ENCODE measurements around the gene DDX46.
"Not testable (repeated sequence)": the region's sequence is repeated elsewhere in the genome, so short reads cannot be mapped to it uniquely, and the experiment has no call there.

Gene DDX46

DNA sequence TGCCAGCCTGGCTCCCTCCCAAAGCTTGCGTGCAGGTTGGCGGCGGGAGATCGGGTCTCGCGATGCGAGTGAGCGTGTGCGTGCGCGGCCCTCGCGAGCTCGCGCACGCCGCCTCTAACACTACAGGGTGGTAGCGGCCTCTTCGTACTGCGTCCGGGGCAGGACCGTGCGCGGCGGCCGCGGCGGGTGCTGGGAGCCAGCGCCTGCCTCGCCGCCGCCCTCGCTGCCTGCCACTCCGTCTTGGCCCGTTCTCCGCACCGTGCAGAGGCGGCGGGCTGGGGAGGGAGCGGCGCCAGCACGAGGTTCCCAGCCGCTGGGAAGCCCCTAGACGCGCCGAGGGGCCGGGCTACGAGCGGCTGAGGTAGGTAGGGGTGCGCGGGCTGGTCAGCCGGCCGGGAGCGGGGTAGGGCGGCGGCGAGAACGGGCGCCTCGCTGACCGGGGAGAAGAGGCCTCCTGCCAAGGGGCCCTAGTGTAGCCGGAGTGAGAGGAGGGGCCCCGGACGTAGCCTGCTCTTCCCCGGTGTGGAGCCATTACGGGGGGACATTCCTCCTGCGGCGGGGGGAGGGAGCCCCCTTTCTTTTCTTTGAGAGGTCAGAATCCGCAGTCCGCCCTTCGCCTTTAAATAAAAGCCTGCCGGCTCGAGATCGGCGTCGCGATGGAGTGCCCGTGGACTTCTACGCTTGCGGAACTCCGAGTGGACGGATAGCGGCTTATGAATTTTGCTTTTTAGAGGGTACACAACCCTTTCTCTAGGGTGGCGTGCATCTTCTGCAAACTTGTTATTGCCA, 87.5 kb downstream of the DDX46 start, which contains the start of gene C5orf24:
TSS of gene C5orf24 (plus strand) at position 117 of the 789 bp plus-strand sequence. CDS start 8,933 bp downstream, outside the sequence.
- no peaks in the 10 kb centered on the region for H3K9me3 ChIP-seq (ENCODE audit: insufficient read depth, low read depth, low read length)
- H3K27me3 ChIP-seq (ENCODE audit: insufficient read depth, low read length, poor library complexity, severe bottlenecking) = no peaks in the 10 kb centered on the region
- no peaks in the 10 kb centered on the region for H3K9me2 ChIP-seq (replicated peaks; ENCODE audit: low read depth, low read length)
- peaks cover under 1% of the 10 kb centered on the region for H3K4me1 ChIP-seq (ENCODE audit: insufficient read depth, low read length, poor library complexity, severe bottlenecking)
- peaks cover 4% of the 10 kb centered on the region for H4K20me1 ChIP-seq (ENCODE audit: insufficient read depth, low read length, poor library complexity, severe bottlenecking)
- H3K9ac ChIP-seq (ENCODE audit: low read depth, low read length, poor library complexity, severe bottlenecking) = peak within 1 kb of the TSS; percentile 91
- H3K79me2 ChIP-seq (ENCODE audit: insufficient read depth, low read length) = peaks cover 35% of the 10 kb centered on the region
- peak within 1 kb of the TSS; percentile 63 for H2AFZ ChIP-seq (ENCODE audit: low read length)
- H3K4me3 ChIP-seq (ENCODE audit: low read length, poor library complexity, severe bottlenecking) = peak within 1 kb of the TSS; percentile 94
- H3K36me3 ChIP-seq (ENCODE audit: insufficient read depth, low read length) = no peaks in the 10 kb centered on the region
- H3F3A ChIP-seq (ENCODE audit: low read depth) = no peaks in the 10 kb centered on the region
- peak within 1 kb of the TSS; percentile 72 for H3K4me2 ChIP-seq (ENCODE audit: low read depth, low read length, poor library complexity, severe bottlenecking)
- no peak for TF ChIP-seq EZH2phosphoT487 (IDR thresholded peaks at IDR 0.05; ENCODE audit: borderline replicate concordance)
- TF ChIP-seq, protein P1, sequence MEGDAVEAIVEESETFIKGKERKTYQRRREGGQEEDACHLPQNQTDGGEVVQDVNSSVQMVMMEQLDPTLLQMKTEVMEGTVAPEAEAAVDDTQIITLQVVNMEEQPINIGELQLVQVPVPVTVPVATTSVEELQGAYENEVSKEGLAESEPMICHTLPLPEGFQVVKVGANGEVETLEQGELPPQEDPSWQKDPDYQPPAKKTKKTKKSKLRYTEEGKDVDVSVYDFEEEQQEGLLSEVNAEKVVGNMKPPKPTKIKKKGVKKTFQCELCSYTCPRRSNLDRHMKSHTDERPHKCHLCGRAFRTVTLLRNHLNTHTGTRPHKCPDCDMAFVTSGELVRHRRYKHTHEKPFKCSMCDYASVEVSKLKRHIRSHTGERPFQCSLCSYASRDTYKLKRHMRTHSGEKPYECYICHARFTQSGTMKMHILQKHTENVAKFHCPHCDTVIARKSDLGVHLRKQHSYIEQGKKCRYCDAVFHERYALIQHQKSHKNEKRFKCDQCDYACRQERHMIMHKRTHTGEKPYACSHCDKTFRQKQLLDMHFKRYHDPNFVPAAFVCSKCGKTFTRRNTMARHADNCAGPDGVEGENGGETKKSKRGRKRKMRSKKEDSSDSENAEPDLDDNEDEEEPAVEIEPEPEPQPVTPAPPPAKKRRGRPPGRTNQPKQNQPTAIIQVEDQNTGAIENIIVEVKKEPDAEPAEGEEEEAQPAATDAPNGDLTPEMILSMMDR (conservative IDR thresholded peaks at IDR 0.05; ENCODE audit: low read length) = no peak

DNA sequence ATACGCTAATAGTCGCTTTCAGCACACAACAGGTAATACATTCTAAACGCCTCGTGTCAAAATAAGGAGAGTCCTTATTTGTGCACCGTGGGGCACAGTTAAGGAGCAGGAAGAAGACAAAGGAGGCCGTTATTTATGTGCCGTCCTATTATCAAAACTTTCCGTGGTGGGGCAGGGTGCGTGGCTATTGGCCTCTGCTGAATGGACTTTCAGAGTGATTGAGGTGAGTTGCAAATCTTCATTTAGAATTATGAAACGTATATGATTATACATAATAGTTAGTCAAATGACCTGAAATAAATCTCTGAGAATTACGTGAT, 88.0 kb downstream of the DDX46 start:
- Histone ChIP-seq H3K4me1 (ENCODE audit: insufficient read depth, low read length, poor library complexity, severe bottlenecking) (peaks cover 3% of the 10 kb centered on the region), H3K9me3 (ENCODE audit: insufficient read depth, low read depth, low read length) (no peaks in the 10 kb centered on the region), H3F3A (ENCODE audit: low read depth) (no peaks in the 10 kb centered on the region), H4K20me1 (ENCODE audit: insufficient read depth, low read length, poor library complexity, severe bottlenecking) (peaks cover 6% of the 10 kb centered on the region), H2AFZ (ENCODE audit: low read length) (peak overlapping the region; percentile 63), H3K9me2 (replicated peaks; ENCODE audit: low read depth, low read length) (no peaks in the 10 kb centered on the region), H3K9ac (ENCODE audit: low read depth, low read length, poor library complexity, severe bottlenecking) (peak overlapping the region; percentile 91), H3K27me3 (ENCODE audit: insufficient read depth, low read length, poor library complexity, severe bottlenecking) (no peaks in the 10 kb centered on the region), H3K36me3 (ENCODE audit: insufficient read depth, low read length) (no peaks in the 10 kb centered on the region), H3K4me2 (ENCODE audit: low read depth, low read length, poor library complexity, severe bottlenecking) (peak overlapping the region; percentile 72), H3K79me2 (ENCODE audit: insufficient read depth, low read length) (peaks cover 41% of the 10 kb centered on the region), H3K4me3 (ENCODE audit: low read length, poor library complexity, severe bottlenecking) (peak overlapping the region; percentile 94)
- TF ChIP-seq, protein P1 (conservative IDR thresholded peaks at IDR 0.05; ENCODE audit: low read length) = no peak
- TF ChIP-seq EZH2phosphoT487 (IDR thresholded peaks at IDR 0.05; ENCODE audit: borderline replicate concordance) = no peak

DNA sequence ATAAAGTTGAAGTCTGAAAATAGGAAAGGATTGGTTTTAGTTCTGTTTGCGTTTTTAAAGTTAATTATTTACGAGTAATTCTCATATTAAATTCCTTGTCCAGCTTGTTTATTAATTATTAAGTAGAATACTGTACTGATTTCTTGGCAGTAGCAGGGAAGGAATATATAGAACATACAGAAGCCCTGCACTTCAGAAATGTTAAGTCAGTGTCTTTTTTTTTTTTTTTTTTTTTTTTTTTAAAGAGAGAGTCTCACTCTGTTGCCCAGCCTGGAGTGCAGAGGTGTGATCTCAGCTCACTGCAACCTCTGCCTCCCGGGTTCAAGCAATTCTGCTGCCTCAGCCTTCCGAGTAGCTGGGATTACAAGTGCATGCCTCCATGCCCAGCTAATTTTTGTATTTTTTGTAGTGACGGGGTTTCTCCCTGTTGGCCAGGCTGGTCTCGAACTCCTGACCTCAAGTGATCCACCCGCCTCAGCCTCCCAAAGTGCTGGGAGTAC, 90.9 kb downstream of the DDX46 start:
- Histone ChIP-seq H3K4me2 (ENCODE audit: low read depth, low read length, poor library complexity, severe bottlenecking) (peak overlapping the region; percentile 56), H3K4me3 (ENCODE audit: low read length, poor library complexity, severe bottlenecking) (peak overlapping the region; percentile 21), H3K79me2 (ENCODE audit: insufficient read depth, low read length) (peaks cover 60% of the 10 kb centered on the region)
- H4K20me1 ChIP-seq (ENCODE audit: insufficient read depth, low read length, poor library complexity, severe bottlenecking); H3F3A ChIP-seq (ENCODE audit: low read depth); H3K9ac ChIP-seq (ENCODE audit: low read depth, low read length, poor library complexity, severe bottlenecking); H3K9me2 ChIP-seq (replicated peaks; ENCODE audit: low read depth, low read length); H3K4me1 ChIP-seq (ENCODE audit: insufficient read depth, low read length, poor library complexity, severe bottlenecking); H3K9me3 ChIP-seq (ENCODE audit: insufficient read depth, low read depth, low read length); H3K27me3 ChIP-seq (ENCODE audit: insufficient read depth, low read length, poor library complexity, severe bottlenecking); H2AFZ ChIP-seq (ENCODE audit: low read length); H3K36me3 ChIP-seq (ENCODE audit: insufficient read depth, low read length): not testable (repeated sequence)

Data from Loucy (cell line).